IMR-90 (cell line): ENCODE measurements around the gene DACH1. TPM values are rescaled to one million over a fixed set of nuclear protein-coding genes. Genes with fewer than 3 reads are reported as not detected.

Experiments
- ATAC-seq: fragments of 200-7000 bp; cut with Tn5 transposase; 2 replicates; pipeline ENCODE4 v1.9.1; 2020; ENCODE audit warnings: low read depth, mild to moderate bottlenecking, moderate library complexity
- BruUV-seq: library from RNA; stranded (reverse); fragments of 400-500 nt; replicated peaks from 2 replicates; lab custom pipeline; 2021; lab: Mats Ljungman, UMichigan
- CTCF ChIA-PET: fragments of 300-600 bp; formaldehyde crosslinking; extraction: SDS; loops from one replicate; lab custom pipeline; 2021; ENCODE audit warnings: antibody characterized with exemption; lab: Yijun Ruan, JAX
- POLR2A ChIA-PET: fragments of 300-600 bp; sonication (Branson Sonifier 250); formaldehyde crosslinking; loops from one replicate; lab custom pipeline; 2022; ENCODE audit warnings: antibody characterized with exemption; ENCODE audit not compliant: unreplicated experiment; lab: Charles Lee
- DNase-seq: peaks from one replicate; pipeline ENCODE4 v3.0.0; 2013
- H2AFZ ChIP-seq: replicated peaks from 2 replicates; pipeline ENCODE3; 2013; ENCODE audit warnings: low read length, mild to moderate bottlenecking; ENCODE audit not compliant: poor library complexity
- H2AK5ac ChIP-seq: 2 replicates; pipeline ENCODE4 v1.6.1; 2013; ENCODE audit warnings: low read depth, low read length, inconsistent platforms
- H2AK9ac ChIP-seq: replicated peaks from 2 replicates; pipeline ENCODE3; 2013; ENCODE audit warnings: mild to moderate bottlenecking, low read depth, low read length, moderate library complexity; ENCODE audit not compliant: poor library complexity
- H2BK120ac ChIP-seq: 2 replicates; pipeline ENCODE4 v1.6.1; 2013; ENCODE audit warnings: low read depth, low read length, inconsistent platforms
- H2BK15ac ChIP-seq: 3 replicates; pipeline ENCODE4 v1.6.1; 2013; ENCODE audit warnings: low read depth, low read length, inconsistent platforms
- H2BK20ac ChIP-seq: 2 replicates; pipeline ENCODE4 v1.6.1; 2013; ENCODE audit warnings: low read depth, mild to moderate bottlenecking, inconsistent platforms, low read length, moderate library complexity
- H2BK5ac ChIP-seq: 2 replicates; pipeline ENCODE4 v1.6.1; 2013; ENCODE audit warnings: mild to moderate bottlenecking, low read depth, low read length, inconsistent platforms; ENCODE audit not compliant: poor library complexity, severe bottlenecking
- H3K14ac ChIP-seq: replicated peaks from 2 replicates; pipeline ENCODE4 v1.6.1; 2013; ENCODE audit warnings: low read depth, low read length, inconsistent platforms
- H3K18ac ChIP-seq: 2 replicates; pipeline ENCODE4 v1.6.1; 2013; ENCODE audit warnings: low read depth, low read length, control low read depth
- H3K23ac ChIP-seq: 2 replicates; pipeline ENCODE4 v1.6.1; 2013; ENCODE audit warnings: low read depth, low read length, inconsistent platforms
- H3K27ac ChIP-seq: 2 replicates; pipeline ENCODE4 v1.5.1; 2013; ENCODE audit warnings: mild to moderate bottlenecking, control low read depth, low read length; ENCODE audit not compliant: insufficient read depth
- H3K27me3 ChIP-seq: 2 replicates; pipeline ENCODE4 v1.6.1; 2013; ENCODE audit warnings: low read length; ENCODE audit not compliant: control insufficient read depth, insufficient read depth
- H3K36me3 ChIP-seq: 2 replicates; pipeline ENCODE4 v1.6.1; 2013; ENCODE audit warnings: low read length, mixed read lengths; ENCODE audit not compliant: control insufficient read depth, insufficient read depth
- H3K4ac ChIP-seq: 2 replicates; pipeline ENCODE4 v1.6.1; 2013; ENCODE audit warnings: low read depth, low read length, inconsistent platforms
- H3K4me1 ChIP-seq: 2 replicates; pipeline ENCODE4 v1.6.1; 2013; ENCODE audit warnings: low read length, mixed read lengths; ENCODE audit not compliant: control insufficient read depth, insufficient read depth
- H3K4me2 ChIP-seq: 2 replicates; pipeline ENCODE4 v1.6.1; 2013; ENCODE audit warnings: low read depth, mild to moderate bottlenecking, control low read depth, low read length, moderate library complexity
- H3K4me3 ChIP-seq: 2 replicates; pipeline ENCODE4 v1.5.1; 2013; ENCODE audit warnings: low read depth, mild to moderate bottlenecking, control low read depth, low read length, moderate library complexity; ENCODE audit not compliant: insufficient read depth
- H3K56ac ChIP-seq: 2 replicates; pipeline ENCODE4 v1.6.1; 2013; ENCODE audit warnings: low read length, inconsistent platforms; ENCODE audit not compliant: insufficient read depth; ENCODE audit errors: extremely low read depth
- H3K79me1 ChIP-seq, 2 experiments: 2 replicates each; pipeline ENCODE4 v1.6.1; 2013; ENCODE audit warnings: low read length in 2 of 2, inconsistent platforms in 1 of 2, low read depth in 1 of 2
- H3K9ac ChIP-seq: 2 replicates; pipeline ENCODE4 v1.6.1; 2013; ENCODE audit warnings: low read depth, low read length, control low read depth
- H3K9me1 ChIP-seq: 2 replicates; pipeline ENCODE4 v1.6.1; 2013; ENCODE audit warnings: low read length, inconsistent platforms; ENCODE audit not compliant: insufficient read depth
- H3K9me3 ChIP-seq: 2 replicates; pipeline ENCODE4 v1.6.1; 2013; ENCODE audit warnings: low read length; ENCODE audit not compliant: control insufficient read depth, insufficient read depth
- H4K20me1 ChIP-seq: 2 replicates; pipeline ENCODE4 v1.6.1; 2013; ENCODE audit warnings: low read length, inconsistent platforms; ENCODE audit not compliant: insufficient read depth
- H4K5ac ChIP-seq: 2 replicates; pipeline ENCODE4 v1.6.1; 2013; ENCODE audit warnings: mild to moderate bottlenecking, low read depth, low read length, control low read depth
- H4K8ac ChIP-seq, 2 experiments: 2 replicates each; pipeline ENCODE4 v1.6.1; 2013; ENCODE audit warnings: low read depth in 2 of 2, low read length in 2 of 2, control low read depth in 1 of 2, inconsistent platforms in 1 of 2
- H4K91ac ChIP-seq: 2 replicates; pipeline ENCODE4 v1.6.1; 2013; ENCODE audit warnings: low read depth, low read length, inconsistent platforms; ENCODE audit not compliant: insufficient read depth
- FOS ChIP-seq: fragments of 150-350 bp; IDR thresholded peaks from 2 replicates; pipeline ENCODE4 v1.6.1; 2016; ENCODE audit warnings: low read depth, low read length
- NFE2L2 ChIP-seq: fragments of 150-350 bp; IDR thresholded peaks from 2 replicates; pipeline ENCODE4 v1.6.1; 2016; ENCODE audit warnings: low read depth, mild to moderate bottlenecking, low read length
- WGBS, 2 experiments: methylation state at CpG; one replicate each; pipeline versions ENCODE4 v1.1.5 to v1.1.7; 2013; ENCODE audit warnings: missing lambda C conversion rate in 2 of 2; ENCODE audit not compliant: insufficient read length in 1 of 2; ENCODE audit errors: extremely low coverage in 2 of 2; 5-methylcytosine and 5-hydroxymethylcytosine counted together
- dilution Hi-C: fragments of 300-500 bp; cut with HindIII; formaldehyde crosslinking; loops from one replicate; pipeline ENCODE4 v1.14.3; 2018; ENCODE audit warnings: low sequenced_read_pairs; ENCODE audit not compliant: unreplicated experiment
- in situ Hi-C: fragments of 300-500 bp; cut with MboI; formaldehyde crosslinking; loops from 3 replicates; pipeline ENCODE4 v1.14.3; 2019; ENCODE audit warnings: low sequenced_read_pairs, inconsistent platforms, mixed read lengths
- intact Hi-C: fragments of 100-400 bp; cut with micrococcal nuclease; formaldehyde crosslinking; loops from 2 replicates; pipeline ENCODE4 v1.10.0; 2022
- polyA plus RNA-seq, 3 experiments: library from polyadenylated mRNA; depleted of rRNA; stranded (reverse); fragments of >200 nt; gene quantifications; 2 replicates each; pipeline ENCODE4 v1.2.3, GENCODE V29; 2012; ENCODE audit warnings: low replicate concordance in 1 of 3
- total RNA-seq: library from RNA; depleted of rRNA; stranded (reverse); fragments of >200 nt; gene quantifications from 2 replicates; pipeline ENCODE4 v1.2.3, GENCODE V29; 2012

Gene DACH1
- total and polyA plus RNA-seq, 2 of the 4 experiments (the other 2 are of a cell fraction): not detected

- H3K36me3 ChIP-seq: no peaks in the 10 kb centered on the region
- H3K9me3 ChIP-seq: no peaks in the 10 kb centered on the region
- DNase-seq (no peak), ATAC-seq (no peak)
- no peak overlapping the region for H3K23ac ChIP-seq
- no peak overlapping the region for H4K5ac ChIP-seq
- no peak overlapping the region for H4K8ac ChIP-seq
- TF ChIP-seq FOS (no peak), NFE2L2 (no peak)
- H3K4me3 ChIP-seq: no peak overlapping the region
- H4K20me1 ChIP-seq: no peaks in the 10 kb centered on the region
- no peak overlapping the region for H3K14ac ChIP-seq
- H4K91ac ChIP-seq: no peak overlapping the region
- H2AK5ac ChIP-seq: no peak overlapping the region
- no TSS peak for BruUV-seq
- H3K27ac ChIP-seq: no peak overlapping the region
- ChIA-PET POLR2A (no interaction called here), CTCF (interaction anchor here (0.7 kb wide), 1 partner anchor 200 kb away, joined by 3 read pairs; no protein-coding TSS in a partner anchor)
- H3K18ac ChIP-seq: no peak overlapping the region
- H2BK20ac ChIP-seq: no peak overlapping the region
- no CpG with 5 or more reads among the region's 3 CpGs for WGBS, 2 experiments
- H2BK15ac ChIP-seq: no peak overlapping the region
- in situ Hi-C loops (no loop called here), intact Hi-C loops (no loop called here), dilution Hi-C loops (no loop called here)
- no peak overlapping the region for H2AK9ac ChIP-seq
- no peaks in the 10 kb centered on the region for H3K4me1 ChIP-seq
- no peak overlapping the region for H3K9ac ChIP-seq
- H3K79me1 ChIP-seq: no peaks in the 10 kb centered on the region
- H2BK5ac ChIP-seq: no peak overlapping the region
- H3K56ac ChIP-seq: no peak overlapping the region
- no peaks in the 10 kb centered on the region; the same call in 1 of the 2 replicates for H3K9me1 ChIP-seq
- no peak overlapping the region for H2BK120ac ChIP-seq
- H3K4ac ChIP-seq: no peak overlapping the region
- H3K27me3 ChIP-seq: no peaks in the 10 kb centered on the region
- no peak overlapping the region for H3K4me2 ChIP-seq
- H2AFZ ChIP-seq: no peak overlapping the region
Observed at GRCh38 chr13:71645467-71645866, 221.5 kb downstream of the DACH1 start.
